HG02981 (cell line): ENCODE results near the gene NR1I2.
A peak's percentile ranks its signal among the peaks of the same experiment; 100 is the strongest.

Experiments used
- ATAC-seq: cut with Tn5 transposase; IDR thresholded peaks from one replicate; pipeline ENCODE4 v1.9.1; 2021; ENCODE audit warnings: mild to moderate bottlenecking, moderate library complexity; ENCODE audit not compliant: unreplicated experiment

The NR1I2 gene

GRCh38 chr3:119778811-119779210 is 3.1 kb upstream of the NR1I2 start:
- no peak for ATAC-seq

- peak; percentile 84 for ATAC-seq
Measured at GRCh38 chr3:119779731-119780383, 2.0 kb upstream of the NR1I2 start.

- no peak for ATAC-seq
Measured at GRCh38 chr3:119782460-119782859, 559 bp downstream of the NR1I2 start.

GRCh38 chr3:119783255-119783654 is 1.4 kb downstream of the NR1I2 start:
- ATAC-seq: no peak

GRCh38 chr3:119783883-119784282 is 2.0 kb downstream of the NR1I2 start:
- no peak for ATAC-seq

GRCh38 chr3:119786409-119786808 is 4.5 kb downstream of the NR1I2 start:
- no peak for ATAC-seq

- ATAC-seq: no peak
Measured at GRCh38 chr3:119790369-119790768, 8.5 kb downstream of the NR1I2 start.

GRCh38 chr3:119792270-119792669 is 10.4 kb downstream of the NR1I2 start:
- no peak for ATAC-seq

- ATAC-seq: no peak
Measured at GRCh38 chr3:119794401-119794800, 12.5 kb downstream of the NR1I2 start.

GRCh38 chr3:119794971-119795612 is 13.2 kb downstream of the NR1I2 start:
- ATAC-seq: no peak

- ATAC-seq: no peak
Measured at GRCh38 chr3:119795849-119796248, 13.9 kb downstream of the NR1I2 start.

- no peak for ATAC-seq
Measured at GRCh38 chr3:119796368-119796767, 14.5 kb downstream of the NR1I2 start.

- no peak for ATAC-seq
Measured at GRCh38 chr3:119796785-119797184, 14.9 kb downstream of the NR1I2 start.

GRCh38 chr3:119800844-119801243 is 18.9 kb downstream of the NR1I2 start:
- no peak for ATAC-seq

- no peak for ATAC-seq
Measured at GRCh38 chr3:119808244-119808643, 26.3 kb downstream of the NR1I2 start.

GRCh38 chr3:119808843-119809242 is 26.9 kb downstream of the NR1I2 start:
- ATAC-seq: no peak

GRCh38 chr3:119809249-119810017 is 27.5 kb downstream of the NR1I2 start:
- ATAC-seq: peak; percentile 43

- ATAC-seq: peak; percentile 73
Measured at GRCh38 chr3:119810018-119810435, 28.1 kb downstream of the NR1I2 start.

- no peak for ATAC-seq
Measured at GRCh38 chr3:119812491-119813058, 30.7 kb downstream of the NR1I2 start.

GRCh38 chr3:119815716-119816115 is 33.8 kb downstream of the NR1I2 start:
- no peak for ATAC-seq

- ATAC-seq: no peak
Measured at GRCh38 chr3:119817071-119817470, 35.2 kb downstream of the NR1I2 start.
